Femur (tissue), 1 donor: Measurements from ENCODE around the gene ARL8A.
A peak's percentile ranks its signal among the peaks of the same experiment; 100 is the strongest.
"Not testable (repeated sequence)": the region's sequence is repeated elsewhere in the genome, so short reads cannot be mapped to it uniquely, and the experiment has no call there.

Source experiments
- DNase-seq: peaks from one replicate; pipeline ENCODE4 v3.0.0-alpha.2; 2017

Gene ARL8A

DNA sequence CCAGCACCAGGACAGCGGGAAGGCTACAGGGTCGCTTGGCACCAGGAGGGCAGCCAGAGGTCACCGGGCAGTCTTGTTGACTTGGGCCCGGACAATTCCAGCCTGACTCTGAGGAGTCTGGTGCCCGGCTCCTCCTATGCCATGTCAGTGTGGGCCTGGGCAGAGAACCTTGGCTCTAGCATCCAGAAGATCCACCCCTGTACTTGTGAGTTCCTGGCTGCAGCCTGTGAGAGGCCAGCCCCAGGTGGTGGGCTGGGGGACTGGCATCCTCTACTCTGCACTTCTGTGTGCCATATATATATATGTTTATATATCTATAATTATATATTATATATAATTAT, 27.4 kb upstream of the ARL8A start:
- DNase-seq: no peak

DNA sequence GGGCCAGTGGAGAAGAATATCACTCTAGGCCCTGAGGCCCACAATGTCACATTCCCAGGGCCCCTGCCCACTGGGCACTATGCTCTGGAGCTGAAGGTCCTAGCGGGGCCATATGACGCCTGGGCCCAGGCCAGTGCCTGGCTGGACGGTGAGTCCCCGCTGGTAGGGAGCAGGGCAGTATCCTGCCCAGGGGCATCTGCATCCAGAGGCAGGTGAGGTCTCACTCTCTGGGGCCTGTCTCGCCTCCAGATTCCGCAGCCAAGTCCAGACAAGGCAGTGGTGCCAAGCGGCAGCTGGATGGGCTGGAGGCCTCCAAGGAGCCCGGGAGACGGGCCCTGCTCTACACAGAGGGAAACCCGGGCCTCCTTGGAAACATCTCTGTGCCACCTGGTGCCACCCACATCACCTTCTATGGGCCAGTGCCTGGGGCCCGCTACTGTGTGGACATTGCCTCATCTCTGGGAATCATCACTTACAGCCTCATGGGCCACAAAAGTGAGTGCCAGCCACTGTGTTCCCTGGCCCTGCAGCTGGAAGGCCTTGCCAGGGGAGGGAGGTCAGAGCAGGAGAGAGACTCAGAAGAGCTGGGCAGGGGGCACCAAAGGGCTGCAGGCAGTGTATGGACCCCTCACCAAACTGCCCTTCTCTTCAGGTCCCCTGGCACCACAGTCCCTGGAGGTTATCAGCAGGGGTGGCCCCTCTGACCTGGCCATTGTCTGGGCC, 26.9 kb upstream of the ARL8A start:
- no peak for DNase-seq

GRCh38 chr1:202170726-202171125, 26.2 kb upstream of the ARL8A start:
- no peak for DNase-seq

DNA sequence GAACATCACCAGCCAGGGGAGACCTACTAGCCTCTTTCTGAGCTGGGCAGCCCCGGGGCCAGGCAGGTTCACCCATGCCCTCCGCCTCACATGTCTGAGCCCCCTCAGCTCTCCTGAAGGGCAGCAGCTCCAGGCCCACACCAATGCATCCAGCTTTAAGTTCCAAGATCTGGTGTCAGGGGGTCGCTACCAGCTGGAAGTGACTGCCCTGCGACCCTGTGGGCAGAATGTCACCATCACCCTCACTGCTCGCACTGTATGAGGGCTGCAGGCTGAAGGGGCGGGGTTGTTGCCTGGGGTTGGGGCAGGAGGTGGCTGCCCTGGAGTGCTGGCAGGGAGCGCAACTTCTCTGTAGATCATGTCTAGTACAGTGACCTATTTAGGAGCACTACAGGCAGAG, 24.3 kb upstream of the ARL8A start:
- DNase-seq: no peak

GRCh38 chr1:202167708-202168415, 23.3 kb upstream of the ARL8A start:
- DNase-seq: peak; percentile 81

GRCh38 chr1:202167054-202167453, 22.5 kb upstream of the ARL8A start:
- not testable (repeated sequence) for DNase-seq

DNA sequence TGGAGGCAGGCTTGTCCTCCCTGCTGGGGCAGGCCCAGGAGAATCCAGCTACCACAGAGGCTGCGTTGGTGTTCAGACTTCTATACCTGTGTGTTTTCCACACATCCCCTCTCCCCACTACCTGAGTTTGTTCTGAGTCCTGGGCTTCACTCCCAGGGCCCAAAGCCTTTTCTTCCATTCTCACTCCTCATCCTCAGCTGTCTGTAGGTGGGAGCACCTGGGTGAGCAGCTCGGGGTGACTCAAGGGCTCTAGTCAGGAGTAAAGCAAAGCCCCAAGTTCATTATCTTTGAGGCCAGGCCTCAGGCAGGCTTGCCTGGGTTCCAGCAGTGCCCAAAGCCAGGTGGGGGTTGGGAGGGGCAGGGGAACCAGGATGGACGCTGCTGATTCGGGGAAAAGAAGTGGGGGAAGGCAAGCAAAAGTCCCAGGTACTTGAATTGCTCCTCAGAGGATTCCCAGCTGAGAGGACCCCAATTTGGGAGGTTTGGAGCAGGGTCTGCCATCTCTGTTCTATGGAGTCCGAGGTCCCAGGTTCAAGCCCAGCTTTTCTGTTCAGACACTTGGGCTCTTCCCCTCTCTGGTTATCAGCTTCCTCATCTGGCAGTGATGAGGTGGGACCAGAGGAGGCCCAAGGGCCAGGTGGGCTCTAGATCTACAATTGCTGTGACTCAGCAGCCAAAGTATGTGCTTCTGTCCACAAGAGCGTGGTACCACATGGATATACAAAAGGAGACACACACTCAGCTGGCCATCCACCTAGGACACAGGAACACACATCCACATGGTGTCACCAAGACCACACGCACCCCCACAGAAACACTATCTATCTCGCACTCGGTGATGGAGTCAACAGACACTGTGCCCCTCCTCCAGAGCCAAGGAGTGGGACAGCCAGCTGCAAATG, 21.7 kb upstream of the ARL8A start:
- DNase-seq: no peak

DNA sequence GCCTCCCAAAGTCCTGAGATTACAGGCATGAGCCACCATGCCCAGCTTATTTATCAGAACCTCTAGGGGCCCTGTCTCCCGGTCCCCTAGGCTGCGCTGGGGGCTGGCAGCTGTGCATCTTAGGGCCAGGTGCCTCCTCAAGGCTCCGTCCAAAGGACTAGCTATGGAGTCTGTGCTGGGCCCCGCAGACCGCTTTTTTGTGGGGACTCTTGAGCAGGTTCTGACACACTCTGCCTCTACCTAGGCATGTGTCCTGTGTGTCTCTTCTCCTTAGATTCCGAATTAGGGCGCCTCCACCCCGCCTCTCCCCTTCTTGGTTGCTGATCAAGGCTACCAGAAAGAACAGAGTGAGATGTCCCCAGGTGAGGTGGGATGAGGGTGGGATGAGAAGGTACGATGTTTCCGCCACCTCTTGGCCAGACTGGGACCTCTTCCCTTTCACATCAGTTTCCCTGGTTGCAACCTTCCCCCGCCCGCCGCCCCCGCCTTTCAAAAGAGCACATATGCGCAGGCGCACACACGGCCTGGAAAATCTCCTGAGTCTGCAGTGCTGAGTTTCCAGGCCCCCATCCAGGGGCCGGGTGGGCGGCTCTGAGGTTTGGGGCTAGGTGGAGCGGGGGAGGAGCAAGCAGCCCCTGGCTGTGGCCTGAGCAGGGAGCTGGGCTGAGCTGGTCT, 20.9 kb upstream of the ARL8A start:
- peak; percentile 87 for DNase-seq

GRCh38 chr1:202164271-202165037, 19.9 kb upstream of the ARL8A start:
- DNase-seq: no peak

GRCh38 chr1:202163281-202164270, 19.0 kb upstream of the ARL8A start:
- DNase-seq: no peak

DNA sequence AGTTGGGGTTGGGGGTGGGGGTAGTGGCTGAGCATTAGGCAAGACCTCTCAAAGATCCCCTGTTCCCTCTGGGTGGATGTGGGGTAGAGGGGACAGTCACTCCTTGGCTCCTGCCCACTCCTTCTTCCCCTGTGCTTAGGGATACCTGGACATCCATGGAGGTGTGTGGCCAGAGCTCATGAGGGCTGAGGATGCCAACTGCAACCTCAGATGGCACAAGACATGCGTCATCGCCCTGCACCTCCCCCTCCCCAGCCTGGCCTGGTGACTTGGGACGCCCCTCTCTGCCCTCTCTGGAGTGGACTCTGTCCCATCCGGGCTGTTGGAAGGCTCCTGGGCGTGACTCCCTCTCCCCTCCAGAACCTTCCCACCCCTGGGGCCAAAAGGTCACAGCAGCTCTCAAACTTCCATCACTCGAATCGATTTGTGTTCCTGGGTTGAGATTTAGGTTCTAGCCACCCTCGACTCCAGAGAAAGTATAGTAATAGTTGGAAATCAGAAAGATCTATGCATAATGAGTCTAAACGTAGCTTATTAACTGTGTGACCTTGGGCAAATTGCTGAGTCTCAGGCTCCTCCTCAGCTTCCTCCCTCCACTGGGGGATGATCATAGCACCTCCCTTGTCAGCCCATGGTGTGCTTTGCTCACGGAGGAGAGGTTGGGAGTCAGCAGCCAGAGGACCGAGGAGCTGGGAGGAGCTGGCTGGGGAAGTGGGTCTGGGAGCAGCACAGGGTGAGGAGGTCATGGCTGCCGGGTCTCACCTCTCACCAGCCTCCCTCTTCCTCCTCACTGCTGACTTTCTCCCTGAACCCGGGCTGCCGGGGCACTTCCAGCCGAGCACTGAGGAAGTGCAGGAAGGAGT, 18.1 kb upstream of the ARL8A start:
- no peak for DNase-seq

- no peak for DNase-seq
These were observed 17.5 kb upstream of the ARL8A start for GRCh38 chr1:202162047-202162417.

DNA sequence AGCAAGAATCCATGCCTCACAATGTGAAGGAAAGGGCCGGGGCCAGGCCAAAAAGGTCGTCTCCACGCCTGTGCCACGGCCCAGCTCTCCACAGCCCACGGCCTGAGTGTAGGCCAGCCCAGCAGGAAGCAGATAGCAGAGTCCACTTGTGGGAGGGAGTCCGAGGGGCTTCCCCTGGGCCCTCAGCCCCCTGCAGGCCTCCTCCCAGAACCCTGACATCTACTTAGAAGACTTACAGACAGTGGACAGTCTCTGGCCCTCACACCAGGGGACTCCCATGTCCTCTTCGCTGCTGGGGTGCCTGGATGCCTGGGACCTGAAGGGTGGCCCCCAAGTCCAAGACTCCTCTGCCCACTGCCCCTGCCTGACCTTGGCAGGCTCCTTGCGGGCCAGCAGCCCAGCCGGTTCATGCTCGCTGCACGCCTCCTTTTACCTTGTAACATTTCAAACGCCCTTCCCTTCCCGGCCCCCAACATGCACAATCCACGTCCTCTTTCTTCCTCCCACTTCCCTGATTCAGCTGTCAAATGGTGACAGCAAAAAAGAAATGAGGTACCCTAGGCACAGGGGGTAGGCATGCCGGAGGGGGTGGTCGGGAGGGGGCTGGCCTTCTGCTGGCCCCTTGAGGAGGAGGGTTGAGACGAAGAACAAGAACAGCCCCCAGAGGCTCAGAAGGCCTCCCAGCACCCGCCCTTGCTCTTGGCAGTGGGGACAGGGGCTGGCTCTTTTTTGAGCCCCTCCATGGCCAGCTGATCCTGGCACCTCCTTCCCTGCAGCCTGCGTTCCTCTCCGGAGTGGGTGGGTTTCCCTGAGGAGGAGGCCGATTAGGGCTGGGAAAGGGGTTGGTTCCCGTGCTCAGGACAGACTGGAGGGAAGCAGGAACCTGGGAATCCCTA, 16.9 kb upstream of the ARL8A start:
- DNase-seq: no peak

DNA sequence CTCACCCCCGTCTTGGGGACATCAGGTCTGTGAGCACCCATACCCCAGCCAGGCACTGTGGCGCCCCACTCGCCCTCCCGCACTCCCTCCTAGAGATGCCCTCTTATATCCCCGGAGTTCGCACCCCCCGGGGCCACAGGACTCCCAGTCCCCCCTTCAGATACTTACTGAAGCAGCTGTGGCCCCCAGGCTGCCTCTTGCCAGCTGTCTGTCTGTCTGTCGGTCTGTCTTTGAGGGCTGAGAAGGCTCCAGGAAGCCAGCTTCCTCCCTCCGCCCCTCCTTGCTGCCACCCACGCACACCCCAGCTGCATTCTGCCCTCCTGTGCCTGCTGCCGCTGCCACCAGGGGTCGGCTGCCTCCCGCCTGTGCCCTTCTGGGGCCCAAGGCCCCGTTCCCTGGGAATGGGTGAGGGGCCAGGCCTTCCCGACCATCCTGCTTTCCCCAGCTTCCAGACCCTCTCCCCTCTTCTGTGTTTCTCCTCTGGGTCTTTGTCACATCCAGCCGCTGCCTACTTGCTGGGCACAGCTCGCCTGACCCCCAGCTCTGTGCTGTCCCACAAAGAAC, 15.9 kb upstream of the ARL8A start, which contains the start of gene PTPN7:
TSS of gene PTPN7 (minus strand) at position 226 of the 564 bp plus-strand sequence. CDS start 1,200 bp downstream, outside the sequence.
- no peak for DNase-seq

- DNase-seq: no peak
These were observed 15.2 kb upstream of the ARL8A start for GRCh38 chr1:202159534-202160371.

- DNase-seq: no peak
These were observed 14.4 kb upstream of the ARL8A start for GRCh38 chr1:202158810-202159533.

GRCh38 chr1:202157945-202158344, 13.4 kb upstream of the ARL8A start:
- no peak for DNase-seq
